C4-2B (cell line): ENCODE measurements around the gene TSPAN12.

Experiments used
- ZFX ChIP-seq: fragments of 450-650 bp; IDR thresholded peaks from 2 replicates; pipeline ENCODE4 v1.6.1; 2017
- TF ChIP-seq, protein P1 (sequence below): fragments of 450-650 bp; conservative IDR thresholded peaks from 2 replicates; pipeline ENCODE4 v1.5.1; 2017; ENCODE audit warnings: mild to moderate bottlenecking

DNA sequence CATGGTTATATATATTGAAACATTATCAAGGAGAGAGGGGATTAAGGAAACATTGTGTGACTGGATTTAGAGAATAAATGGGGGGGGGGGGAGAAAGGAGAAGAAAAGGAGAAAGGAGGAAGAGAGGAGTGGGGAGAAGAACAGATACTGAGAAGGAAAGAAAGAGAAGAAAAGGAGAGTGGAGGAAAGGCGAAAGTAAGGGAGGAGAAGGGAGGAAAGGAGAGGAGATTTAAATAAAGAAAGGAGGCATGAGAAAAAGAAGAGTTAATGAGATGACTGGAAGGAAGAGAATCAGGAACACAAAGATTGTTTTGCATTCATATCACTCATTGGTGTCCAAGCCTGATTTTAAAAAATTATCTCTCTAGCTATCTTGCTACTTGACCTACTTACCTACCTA lies 16.1 kb upstream of the TSPAN12 start:
- TF ChIP-seq, protein P1, sequence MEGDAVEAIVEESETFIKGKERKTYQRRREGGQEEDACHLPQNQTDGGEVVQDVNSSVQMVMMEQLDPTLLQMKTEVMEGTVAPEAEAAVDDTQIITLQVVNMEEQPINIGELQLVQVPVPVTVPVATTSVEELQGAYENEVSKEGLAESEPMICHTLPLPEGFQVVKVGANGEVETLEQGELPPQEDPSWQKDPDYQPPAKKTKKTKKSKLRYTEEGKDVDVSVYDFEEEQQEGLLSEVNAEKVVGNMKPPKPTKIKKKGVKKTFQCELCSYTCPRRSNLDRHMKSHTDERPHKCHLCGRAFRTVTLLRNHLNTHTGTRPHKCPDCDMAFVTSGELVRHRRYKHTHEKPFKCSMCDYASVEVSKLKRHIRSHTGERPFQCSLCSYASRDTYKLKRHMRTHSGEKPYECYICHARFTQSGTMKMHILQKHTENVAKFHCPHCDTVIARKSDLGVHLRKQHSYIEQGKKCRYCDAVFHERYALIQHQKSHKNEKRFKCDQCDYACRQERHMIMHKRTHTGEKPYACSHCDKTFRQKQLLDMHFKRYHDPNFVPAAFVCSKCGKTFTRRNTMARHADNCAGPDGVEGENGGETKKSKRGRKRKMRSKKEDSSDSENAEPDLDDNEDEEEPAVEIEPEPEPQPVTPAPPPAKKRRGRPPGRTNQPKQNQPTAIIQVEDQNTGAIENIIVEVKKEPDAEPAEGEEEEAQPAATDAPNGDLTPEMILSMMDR = no peak
- no peak for TF ChIP-seq ZFX
